NCI-H345 treated with DMSO at 0.1 percent for 48 hours (cell line): Measurements from ENCODE around the gene ITGB1BP1.

Source experiments
- DNase-seq: peaks from one replicate; lab custom pipeline; 2025; ENCODE audit not compliant: unreplicated experiment; lab: John Stamatoyannopoulos, UW

The ITGB1BP1 gene

DNA sequence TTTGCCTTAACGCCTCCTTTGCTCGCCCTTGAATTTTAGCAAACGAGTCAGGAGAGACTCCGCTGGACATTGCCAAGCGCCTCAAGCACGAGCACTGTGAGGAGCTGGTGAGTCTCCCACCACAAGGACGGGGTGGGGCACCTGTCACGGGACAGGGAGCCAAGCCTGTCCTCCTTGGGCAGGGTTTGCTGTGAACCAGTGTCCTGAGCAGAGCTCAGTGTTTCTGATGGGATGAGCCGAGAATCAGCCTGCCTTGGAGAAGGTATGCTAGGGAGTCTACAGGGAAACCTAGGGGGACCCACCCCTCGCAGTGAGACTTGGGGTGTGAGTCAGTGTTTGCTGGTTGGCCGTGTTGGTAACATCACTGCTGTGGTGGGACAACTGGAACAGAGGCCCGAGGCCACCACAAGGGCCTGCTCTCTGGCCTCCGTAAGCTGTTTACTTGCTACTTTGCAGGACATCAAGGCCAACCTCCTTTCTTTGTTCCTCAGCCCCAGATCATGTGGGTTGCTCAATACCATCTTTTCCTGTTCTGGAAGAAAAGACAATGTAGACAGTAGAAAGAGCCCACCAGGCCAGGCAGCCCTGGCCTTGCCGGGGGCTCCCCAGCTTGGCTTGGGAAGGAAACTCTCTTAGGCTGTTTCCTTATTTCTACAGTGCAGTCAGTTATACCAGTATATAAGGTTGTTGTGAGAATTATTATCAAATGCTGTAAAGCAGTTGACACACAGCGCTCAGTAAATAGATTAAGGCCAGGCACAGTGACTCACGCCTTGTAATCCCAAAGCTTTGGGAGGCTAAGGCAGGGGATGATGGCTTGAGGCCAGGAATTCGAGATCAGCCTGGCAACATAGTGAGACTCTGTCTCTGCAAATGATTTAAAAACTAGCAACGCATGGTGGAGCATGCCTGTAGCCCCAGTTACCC is 42.4 kb downstream of the ITGB1BP1 start:
- no peak for DNase-seq

DNA sequence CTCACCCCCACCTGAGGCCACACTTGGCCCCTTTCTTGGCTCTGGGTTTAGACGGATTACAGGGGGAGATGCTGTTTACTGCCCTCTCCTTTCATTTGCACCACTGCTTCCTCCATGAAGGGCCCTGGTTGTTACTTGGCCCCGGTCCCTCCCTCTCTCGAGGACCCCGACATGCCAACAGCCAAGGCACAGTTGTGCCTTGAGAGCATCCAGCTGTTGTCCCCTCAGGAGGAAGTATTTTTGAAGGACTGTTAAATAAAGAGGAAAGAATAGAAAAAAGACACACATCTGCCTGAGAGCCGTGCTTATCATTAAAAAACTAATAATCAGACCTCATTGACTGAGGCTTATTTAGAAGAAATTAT is 44.0 kb downstream of the ITGB1BP1 start:
- no peak for DNase-seq

DNA sequence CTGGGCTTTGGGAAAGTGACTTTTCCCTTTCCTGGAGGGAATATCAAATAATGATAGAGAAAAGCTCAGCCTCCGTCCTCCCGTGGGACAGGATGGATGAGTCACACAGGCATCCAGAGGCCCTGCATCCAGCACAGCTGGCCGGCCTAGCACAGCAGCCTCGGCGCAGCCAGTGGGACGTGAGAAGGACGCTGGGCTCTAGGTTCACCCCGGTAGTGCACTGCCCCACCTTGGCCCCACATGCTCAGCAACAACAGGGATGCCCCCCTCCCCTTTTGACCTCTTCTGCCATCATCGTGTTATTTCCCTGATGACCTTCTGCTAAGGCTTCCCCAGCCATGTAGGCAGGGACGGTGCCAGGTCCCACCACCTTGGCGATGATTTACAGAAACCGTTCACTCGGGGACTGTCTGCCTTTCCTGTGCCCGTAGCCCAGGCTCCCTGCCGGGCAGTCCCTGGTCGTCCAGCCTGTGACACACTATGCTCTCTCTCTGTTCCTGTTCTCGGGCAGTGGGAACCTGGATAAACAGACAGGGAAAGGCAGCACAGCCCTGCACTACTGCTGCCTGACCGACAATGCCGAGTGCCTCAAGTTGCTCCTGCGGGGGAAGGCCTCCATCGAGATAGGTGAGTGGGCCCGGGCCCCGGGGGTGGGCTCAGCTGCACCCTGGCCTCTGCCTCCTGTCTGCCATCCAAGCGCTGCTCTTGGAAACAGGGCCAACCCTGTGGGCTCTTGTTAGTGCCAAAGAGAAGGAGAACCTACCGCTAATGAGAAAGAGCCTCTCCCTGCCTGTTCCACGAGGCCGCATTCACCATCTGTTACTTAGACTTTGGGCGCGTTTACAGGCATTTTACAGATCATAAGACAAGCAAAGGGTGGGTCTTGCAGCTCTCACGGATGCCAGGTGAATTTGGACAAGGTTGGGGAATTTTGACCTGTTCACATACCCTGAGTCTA is 44.6 kb downstream of the ITGB1BP1 start:
- DNase-seq, result no peak

DNA sequence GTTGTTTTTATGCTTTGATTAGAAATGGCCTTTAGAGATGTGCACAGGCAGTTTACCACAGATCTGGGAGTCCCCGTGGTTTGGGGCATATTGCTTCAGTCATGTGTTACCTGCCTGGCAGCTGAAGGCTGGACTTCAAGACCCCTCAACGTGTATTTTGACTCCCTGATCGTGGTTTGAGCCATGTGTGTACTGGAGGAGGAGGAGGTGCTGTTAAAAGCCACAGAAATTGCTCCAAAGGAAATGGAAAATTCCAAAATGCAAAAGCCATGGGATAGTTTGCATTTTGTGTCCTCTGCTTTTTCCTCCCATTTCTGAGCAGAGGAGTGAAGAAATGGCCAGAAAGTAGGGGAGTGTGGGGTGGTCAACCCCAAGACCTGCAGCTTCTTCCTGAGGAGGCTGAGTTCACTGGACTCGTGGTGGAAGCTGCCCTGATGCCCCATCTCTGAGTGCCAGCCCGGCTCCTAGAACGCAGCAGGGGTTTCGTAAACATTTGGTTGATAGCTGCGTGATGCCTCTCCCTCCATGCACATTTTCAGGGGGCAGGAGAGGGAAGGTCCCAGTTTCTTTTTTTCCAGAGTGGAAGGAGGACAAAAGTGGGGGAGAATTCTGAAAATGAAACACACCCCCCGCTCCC is 45.7 kb downstream of the ITGB1BP1 start:
- no peak for DNase-seq

DNA sequence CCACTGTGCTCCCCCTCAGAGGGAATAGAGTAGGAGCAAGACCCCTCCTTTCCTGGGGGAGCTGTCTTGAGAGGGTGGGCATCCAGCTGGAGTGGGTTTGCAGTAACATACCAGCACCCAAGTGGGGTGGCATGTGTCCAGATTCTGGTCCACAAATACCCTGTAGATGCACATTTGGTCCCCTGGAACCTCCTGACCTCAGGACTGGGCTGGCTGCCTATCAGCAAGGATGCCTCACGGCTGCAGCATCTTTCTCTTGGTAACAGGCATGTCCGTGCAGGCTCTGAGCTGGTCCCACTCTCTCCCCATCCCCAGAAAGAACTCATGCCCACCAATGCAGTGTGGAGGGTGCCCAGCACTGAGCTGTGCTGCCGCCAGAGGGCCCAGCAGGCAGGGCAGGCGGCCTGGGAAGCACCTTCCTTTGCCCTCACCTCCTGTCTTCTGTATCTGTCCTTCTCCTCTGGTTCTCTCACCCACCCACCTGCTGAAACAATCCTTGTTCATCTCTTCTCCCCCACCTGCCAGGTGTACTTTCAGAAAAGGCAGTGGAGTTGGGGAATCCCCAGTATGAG is 47.4 kb downstream of the ITGB1BP1 start:
- no peak for DNase-seq

DNA sequence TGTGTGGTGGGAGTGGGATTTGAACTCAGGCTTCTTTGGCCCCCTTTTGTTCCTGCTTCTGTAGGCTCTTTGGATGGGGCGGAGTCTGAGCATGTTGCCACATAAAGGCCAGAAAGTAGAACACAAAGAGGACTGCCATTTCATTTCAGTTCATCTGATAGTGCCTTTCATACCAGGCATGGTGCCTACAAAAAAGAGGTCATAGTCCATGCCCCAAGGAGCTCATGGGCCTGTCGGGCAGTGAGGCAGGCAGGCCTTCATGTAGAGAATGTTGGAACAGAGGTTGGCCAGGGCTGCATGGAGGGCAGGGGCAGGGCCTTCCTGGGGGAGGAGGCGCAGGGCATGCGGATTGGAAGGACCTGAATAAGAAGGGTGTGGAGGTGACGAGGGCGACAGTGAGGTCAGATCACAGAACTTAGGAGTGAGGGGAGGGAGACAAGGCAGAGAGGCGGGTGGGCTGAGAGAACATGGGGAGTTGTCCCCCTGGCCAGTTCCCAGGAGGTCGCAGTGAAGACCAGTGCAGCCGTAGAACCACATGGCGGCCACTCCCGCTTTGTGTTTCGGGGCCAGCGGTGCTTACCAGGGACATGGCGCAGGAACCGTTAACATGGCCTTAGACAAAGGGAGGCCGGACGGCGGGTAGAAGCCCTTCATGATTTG is 49.1 kb downstream of the ITGB1BP1 start:
- DNase-seq, result no peak

DNA sequence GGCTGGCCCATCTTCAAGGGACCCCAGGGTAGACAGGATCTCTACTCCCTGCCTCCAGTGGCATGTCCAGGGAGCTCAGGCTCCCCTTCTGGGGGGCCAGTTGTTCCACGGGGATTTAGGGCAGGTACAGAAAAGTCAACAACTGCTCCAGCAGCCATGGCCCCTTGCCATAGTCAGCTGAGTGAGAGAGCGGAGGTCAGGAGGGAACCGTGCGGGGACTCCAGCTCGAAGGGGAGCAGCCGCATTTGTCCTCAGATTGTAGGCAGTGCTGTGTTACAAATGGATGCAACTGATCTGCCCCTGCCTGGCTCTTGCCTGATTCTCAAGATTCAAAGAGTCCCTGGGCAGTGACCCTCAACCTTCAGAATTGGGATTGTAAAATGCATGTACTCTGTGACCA is 49.9 kb downstream of the ITGB1BP1 start:
- DNase-seq, result no peak

DNA sequence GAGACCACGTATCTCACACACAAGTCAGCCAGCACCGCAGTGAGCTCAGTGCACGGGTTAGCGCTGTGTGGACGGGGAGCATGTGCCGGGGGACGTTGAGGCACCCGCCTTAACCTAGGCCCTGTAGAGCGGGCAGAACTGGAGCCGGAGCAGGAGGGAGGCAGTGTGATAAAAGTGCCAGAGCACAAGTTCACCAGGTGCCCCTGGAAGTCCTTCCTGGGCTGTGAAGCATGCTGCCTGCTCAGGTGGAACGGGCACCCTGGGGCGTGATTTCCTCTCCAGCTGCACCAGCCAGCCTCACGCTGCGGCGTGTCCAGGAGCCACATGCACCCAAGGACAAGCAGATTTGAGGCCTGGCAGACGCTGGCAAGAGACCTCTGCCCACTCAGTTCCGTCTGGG is 50.3 kb downstream of the ITGB1BP1 start:
- no peak for DNase-seq

DNA sequence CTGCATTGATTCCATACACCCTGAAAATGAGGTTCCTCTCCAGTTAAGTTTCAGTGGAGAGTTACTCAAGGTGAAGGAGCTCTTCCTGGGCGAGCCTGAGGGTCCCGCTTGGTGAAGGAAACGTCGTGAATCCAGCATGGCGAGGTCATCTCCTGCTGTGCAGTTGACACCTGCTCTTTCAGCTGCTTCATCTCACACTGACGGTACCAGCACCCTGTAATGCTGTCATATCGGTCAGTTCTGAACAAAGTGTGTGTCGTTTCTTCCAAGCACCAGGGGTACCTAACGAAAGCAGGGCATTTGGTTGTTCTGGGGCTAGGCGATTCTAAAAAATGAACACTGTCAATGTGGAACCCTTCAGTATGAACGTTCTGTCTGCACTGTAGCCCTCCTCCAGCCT is 52.6 kb downstream of the ITGB1BP1 start:
- no peak for DNase-seq

DNA sequence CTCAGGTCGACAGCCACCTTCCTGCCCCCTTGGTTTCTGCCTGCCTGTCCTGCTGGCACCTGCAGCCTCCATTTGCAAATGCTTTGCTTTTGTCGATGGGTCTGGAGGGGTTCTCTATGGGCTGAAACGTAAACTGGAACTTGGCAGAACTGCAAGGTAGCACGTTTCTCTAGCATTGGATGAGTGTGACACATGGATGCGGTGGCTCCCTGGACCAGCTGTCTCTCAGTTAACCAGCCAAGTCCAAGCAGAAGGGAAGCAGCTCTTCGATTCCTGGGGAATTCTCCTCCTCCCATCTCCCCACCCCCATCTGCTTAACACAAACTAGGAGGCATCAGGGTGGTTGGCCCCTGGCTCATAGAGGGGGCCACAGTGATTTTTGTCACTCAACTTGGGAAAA is 57.3 kb downstream of the ITGB1BP1 start:
- no peak for DNase-seq

DNA sequence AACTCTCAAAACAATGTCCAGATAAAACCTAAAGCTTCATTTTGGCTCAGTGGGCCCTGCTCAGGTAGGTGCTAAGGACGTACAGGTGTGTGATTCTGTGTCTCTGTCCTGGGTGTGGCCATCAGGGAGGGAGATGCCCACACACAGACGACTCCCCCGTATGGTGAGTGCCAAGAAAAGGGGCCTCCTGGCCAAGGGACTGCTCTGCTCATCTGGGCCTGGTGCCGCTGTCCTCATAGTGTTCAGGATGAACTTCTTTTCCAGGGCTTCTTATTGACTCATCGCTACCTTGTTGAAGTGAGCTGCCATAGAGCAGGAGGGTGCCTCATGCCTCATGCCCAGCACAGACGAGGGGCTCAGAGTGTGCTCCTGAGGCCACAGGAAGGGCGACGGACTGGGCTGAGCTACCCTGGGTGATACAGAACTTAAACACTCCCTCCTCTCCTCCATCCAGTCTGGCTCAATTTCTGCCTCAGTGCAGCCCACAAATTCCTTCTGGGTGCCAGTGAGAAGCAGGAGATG is 57.8 kb downstream of the ITGB1BP1 start:
- no peak for DNase-seq

DNA sequence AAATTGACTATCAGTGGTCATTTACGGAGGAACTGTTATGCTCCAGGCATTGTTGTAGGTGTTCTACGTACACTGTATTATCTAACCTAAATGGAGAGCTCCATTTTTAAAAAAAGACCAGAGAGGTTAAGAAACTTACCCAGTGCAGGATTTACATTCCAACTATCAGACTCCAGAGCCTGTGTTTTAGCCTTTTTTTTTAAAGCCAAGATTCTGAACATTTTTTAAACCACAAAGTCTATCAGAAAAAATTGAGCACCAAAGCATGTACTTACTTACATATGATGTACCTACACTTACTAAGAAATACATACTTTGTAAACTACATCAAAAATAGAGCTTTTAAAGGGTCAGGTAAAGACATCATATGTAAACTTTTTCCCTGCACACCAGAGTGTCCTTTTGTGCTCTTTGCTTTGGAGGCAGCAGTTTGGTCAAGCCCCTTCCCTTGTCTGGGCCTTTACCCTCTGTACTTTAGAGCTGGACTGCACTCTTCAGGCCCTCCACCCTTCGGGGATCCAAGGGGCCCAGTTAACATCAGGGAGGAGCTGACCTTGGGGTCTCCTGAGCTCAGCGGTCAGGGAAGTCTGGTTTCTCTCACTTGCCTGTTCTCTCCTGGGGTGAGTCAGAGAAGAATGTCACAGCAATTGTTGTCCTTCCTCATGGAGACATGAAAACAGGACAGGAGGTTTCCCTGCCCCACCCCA is 58.4 kb downstream of the ITGB1BP1 start:
- no peak for DNase-seq

DNA sequence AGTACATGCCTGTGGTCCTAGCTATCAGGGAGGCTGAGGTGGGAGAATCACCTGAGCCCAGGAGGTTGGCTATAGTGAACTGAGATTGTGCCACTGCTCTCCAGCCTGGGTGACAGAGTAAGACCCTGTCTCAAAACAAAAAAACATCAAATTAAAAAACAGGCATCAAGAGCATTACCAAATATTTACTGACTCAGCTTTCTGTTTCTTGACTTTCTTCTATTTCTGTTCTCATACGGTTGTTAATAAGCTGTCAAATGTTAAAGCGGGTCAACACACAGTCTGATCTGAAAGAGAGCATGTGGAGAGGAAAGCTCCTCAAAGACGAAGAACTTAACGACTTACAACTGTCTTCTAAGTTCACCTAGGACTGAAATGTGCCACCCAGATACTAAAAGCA is 59.0 kb downstream of the ITGB1BP1 start:
- DNase-seq, result no peak

DNA sequence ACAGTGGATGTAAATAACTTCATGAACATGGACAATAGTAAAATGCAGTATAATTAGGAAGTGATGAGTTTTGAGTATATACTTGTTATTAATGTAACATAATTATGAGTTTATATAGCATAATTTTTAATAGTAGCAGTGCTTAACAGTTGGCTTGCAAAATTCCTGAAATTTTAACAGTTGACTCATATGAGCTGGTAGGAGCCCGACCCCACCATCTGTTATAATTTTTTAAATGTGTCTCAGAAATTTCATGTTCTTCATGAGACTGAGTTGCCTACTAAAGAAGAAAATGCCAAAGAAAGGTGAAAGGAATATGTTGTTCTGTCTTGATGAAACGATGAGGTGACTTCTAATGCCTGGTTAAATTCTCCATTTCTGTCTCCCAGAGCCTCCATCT is 62.6 kb downstream of the ITGB1BP1 start:
- no peak for DNase-seq

DNA sequence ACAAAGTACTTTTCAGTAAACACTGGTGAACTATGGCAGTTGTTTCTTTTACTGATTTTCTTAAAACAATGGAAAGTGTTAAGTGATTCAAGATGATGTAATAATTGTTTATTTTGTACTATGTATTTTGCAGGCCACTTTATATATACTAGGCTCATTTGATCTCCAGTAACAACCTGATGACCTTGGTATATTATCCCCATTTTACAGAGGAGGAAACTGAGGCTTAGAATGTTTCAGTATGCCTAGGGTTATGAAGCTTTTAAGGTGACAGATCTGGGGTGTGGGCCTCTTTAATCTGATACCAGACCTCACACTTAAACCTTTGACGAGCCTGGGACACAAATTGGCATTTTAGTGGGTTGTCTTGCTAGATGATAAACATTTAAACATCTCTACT is 63.2 kb downstream of the ITGB1BP1 start:
- DNase-seq, result no peak

DNA sequence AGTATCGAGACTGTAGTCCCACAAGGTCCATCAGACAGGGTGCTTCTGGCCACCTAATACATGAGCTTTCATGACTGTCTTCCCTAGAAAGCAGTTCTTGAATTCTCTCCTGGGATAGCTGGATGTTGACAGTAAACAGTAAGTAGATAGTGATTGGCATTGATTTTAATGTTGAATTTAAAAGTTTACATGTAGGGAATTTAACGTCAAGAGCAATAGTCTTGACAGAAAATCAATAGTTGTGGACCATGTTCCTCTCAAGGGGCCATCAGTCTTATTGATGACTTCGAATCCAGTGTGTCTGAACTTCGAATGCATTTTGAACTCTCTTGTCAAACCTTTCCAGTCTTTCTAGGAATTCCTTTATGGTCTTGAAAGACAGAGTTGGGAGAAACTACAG is 63.9 kb downstream of the ITGB1BP1 start:
- DNase-seq, result no peak

DNA sequence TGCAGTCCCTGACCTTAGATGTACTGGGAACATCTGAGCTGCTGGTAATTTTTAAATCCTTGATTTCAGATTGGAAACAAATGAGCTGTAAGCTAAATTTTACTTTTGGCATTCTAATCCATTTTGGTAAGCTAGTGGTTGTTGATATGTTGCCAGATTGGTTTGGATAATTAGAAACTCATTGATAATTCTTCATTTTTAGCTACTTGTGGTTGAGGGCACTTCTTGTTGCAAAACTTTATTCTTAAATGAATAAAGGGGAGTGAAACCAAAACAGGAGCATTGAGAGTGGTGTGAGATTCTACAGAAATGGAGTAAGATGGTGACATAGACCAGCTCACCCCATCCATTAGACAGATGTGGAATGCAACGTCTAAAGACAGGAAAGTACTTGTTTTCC is 64.5 kb downstream of the ITGB1BP1 start:
- no peak for DNase-seq

DNA sequence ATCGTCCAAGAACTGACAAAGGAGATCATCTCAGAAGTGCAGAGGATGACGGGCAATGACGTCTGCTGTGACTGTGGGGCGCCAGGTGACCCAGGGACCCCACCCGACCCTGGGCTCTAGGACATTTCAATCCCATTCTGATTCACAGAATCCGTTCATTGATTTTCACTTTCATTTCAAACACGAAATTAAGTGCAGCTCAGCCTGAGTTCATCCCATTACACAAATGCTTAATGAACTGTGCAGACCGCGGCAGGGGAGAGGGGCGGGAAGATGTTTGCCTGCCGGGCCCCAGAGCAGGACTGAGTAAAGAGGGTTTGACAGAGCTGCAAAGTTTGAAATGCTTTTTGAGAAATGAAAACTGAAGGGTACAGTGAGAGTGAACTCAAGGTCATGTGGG is 67.1 kb downstream of the ITGB1BP1 start:
- DNase-seq, result no peak

DNA sequence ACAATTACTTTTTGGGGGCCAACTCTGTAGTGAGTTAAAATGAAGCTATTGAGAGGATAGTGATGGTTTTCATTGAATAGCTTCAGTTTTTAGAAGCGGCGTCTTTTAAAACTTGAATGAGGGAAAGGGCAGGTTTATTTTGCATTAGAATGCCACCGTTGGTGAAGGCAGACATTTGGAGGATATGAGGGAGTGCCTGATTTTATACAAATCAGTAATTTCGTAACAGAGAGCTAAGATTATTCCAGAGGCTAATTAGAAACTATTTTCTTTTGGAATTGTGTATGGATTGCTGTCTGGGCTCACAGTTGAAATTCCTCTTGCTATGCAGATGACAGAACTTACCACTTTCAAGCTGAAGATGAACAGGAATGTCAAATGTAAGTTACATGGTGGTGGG is 67.6 kb downstream of the ITGB1BP1 start:
- no peak for DNase-seq

DNA sequence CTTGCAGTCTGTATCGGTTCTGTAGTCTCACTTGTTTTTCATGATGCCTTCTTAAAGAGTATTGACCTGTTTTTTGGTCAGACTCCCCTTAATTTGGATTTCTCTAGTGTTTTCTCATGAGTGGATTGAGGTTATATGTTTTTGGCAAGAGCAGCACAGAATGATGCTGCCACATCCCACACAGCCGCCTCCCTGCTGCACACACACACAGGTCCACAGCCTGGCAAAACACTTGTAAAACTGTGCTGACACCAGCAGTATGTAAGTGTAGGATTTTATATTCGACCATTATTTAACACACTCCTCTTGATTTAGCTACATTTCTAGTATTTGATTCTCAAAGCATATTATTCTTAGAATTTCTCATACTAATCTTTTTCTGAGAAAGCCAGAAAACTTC is 68.1 kb downstream of the ITGB1BP1 start:
- no peak for DNase-seq
